Transverse colon (tissue), 4 donors: ENCODE results near the gene ZNF844.

ENCODE experiments used
- POLR2AphosphoS5 ChIP-seq, 3 donors: sonication (generic); formaldehyde crosslinking; IDR thresholded peaks; one replicate each; pipeline ENCODE4 v1.6.1; 2016; ENCODE audit warnings: antibody characterized with exemption in 3 of 3
- TF ChIP-seq, protein P1 (sequence below), 5 experiments: fragments of 200-600 bp in 3 of 5; fragments of 450-650 bp in 2 of 5; sonication (generic) in 3 of 5; IDR thresholded peaks; 1 replicate in 2 of 5; 2 replicates in 3 of 5; pipeline ENCODE4 v1.5.1; 2016 to 2017; ENCODE audit warnings: antibody characterized with exemption in 5 of 5, inconsistent platforms in 3 of 5, mild to moderate bottlenecking in 2 of 5, moderate library complexity in 1 of 5

DNA sequence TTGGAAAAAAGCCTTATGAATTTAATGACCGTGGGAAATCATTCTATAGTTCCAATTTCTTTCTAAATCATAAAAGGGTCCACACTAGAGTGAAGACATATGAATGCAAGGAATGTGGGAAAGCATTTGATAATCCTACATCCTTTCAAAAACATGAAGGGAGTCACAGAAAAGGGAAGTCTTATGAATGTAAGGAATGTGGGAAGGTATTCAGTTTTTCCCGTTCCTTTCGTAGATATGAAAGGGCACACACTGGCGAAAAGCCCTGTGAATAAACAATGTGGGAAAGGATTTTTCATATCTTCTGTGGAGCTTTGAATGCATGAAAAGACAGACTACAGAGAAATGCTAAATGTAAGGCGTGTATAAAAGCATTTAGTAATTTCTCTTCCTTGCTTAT lies 48.6 kb downstream of the ZNF844 start:
- TF ChIP-seq, protein P1, sequence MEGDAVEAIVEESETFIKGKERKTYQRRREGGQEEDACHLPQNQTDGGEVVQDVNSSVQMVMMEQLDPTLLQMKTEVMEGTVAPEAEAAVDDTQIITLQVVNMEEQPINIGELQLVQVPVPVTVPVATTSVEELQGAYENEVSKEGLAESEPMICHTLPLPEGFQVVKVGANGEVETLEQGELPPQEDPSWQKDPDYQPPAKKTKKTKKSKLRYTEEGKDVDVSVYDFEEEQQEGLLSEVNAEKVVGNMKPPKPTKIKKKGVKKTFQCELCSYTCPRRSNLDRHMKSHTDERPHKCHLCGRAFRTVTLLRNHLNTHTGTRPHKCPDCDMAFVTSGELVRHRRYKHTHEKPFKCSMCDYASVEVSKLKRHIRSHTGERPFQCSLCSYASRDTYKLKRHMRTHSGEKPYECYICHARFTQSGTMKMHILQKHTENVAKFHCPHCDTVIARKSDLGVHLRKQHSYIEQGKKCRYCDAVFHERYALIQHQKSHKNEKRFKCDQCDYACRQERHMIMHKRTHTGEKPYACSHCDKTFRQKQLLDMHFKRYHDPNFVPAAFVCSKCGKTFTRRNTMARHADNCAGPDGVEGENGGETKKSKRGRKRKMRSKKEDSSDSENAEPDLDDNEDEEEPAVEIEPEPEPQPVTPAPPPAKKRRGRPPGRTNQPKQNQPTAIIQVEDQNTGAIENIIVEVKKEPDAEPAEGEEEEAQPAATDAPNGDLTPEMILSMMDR (IDR thresholded peaks at IDR 0.05): no peak
- TF ChIP-seq POLR2AphosphoS5 (IDR thresholded peaks at IDR 0.05): no peak
